Activated naive CD8-positive, alpha-beta T cell treated with anti-CD3 and anti-CD28 coated beads, Interleukin-2, amount 10 ng/mL, durations not matched to agents 7 days and 5 days (primary cell): ENCODE data around the gene TMEM158. TPM values are rescaled to one million over a fixed set of nuclear protein-coding genes. Genes with fewer than 3 reads are reported as not detected.

ENCODE experiments used
- ATAC-seq: fragments of 150-1000 bp; cut with Tn5 transposase; one replicate; pipeline ENCODE4 v1.10.0; 2021; ENCODE audit warnings: low read depth, moderate library complexity
- POLR2A ChIA-PET: fragments of 350-600 bp; sonication (Branson Sonifier 250); formaldehyde crosslinking; loops from one replicate; lab custom pipeline; 2021; ENCODE audit warnings: antibody characterized with exemption; lab: Charles Lee
- DNase-seq: peaks from one replicate; pipeline ENCODE4 v3.0.0; 2021
- H3K27ac Mint-ChIP-seq: one replicate; pipeline ENCODE4 v1.8.0; 2022; ENCODE audit warnings: mild to moderate bottlenecking, mixed read lengths
- H3K27me3 Mint-ChIP-seq: one replicate; pipeline ENCODE4 v1.8.0; 2022; ENCODE audit warnings: mild to moderate bottlenecking, moderate library complexity, mixed read lengths
- H3K36me3 Mint-ChIP-seq: one replicate; pipeline ENCODE4 v1.8.0; 2021; ENCODE audit warnings: mild to moderate bottlenecking, mixed read lengths
- H3K4me1 Mint-ChIP-seq: one replicate; pipeline ENCODE4 v1.8.0; 2021; ENCODE audit warnings: mixed read lengths
- H3K4me3 Mint-ChIP-seq: one replicate; pipeline ENCODE4 v1.8.0; 2022; ENCODE audit warnings: mild to moderate bottlenecking, moderate library complexity, mixed read lengths
- H3K9me3 Mint-ChIP-seq: one replicate; pipeline ENCODE4 v1.8.0; 2021; ENCODE audit warnings: mixed read lengths
- total RNA-seq, 2 experiments: library from RNA; stranded (reverse); gene quantifications; one replicate each; pipeline ENCODE4 v1.2.3, GENCODE V29; 2021

The TMEM158 gene
- total RNA-seq, 2 experiments from 2014 or later: not detected

- Mint-ChIP-seq H3K27me3 (peaks cover 1% of the 10 kb centered on the region), H3K4me1 (peaks cover 2% of the 10 kb centered on the region), H3K4me3 (no peak overlapping the region), H3K36me3 (no peaks in the 10 kb centered on the region), H3K27ac (no peak overlapping the region), H3K9me3 (no peaks in the 10 kb centered on the region)
- DNase-seq (no peak), ATAC-seq (no peak)
- POLR2A ChIA-PET: no interaction called here
Observed at GRCh38 chr3:45249391-45249790, 23.3 kb upstream of the TMEM158 start.

GRCh38 chr3:45246241-45246640 lies 20.2 kb upstream of the TMEM158 start:
- H3K27ac Mint-ChIP-seq: no peak overlapping the region
- H3K9me3 Mint-ChIP-seq: no peaks in the 10 kb centered on the region
- ATAC-seq: no peak
- peaks cover 1% of the 10 kb centered on the region for H3K27me3 Mint-ChIP-seq
- POLR2A ChIA-PET: no interaction called here
- no peak overlapping the region for H3K4me3 Mint-ChIP-seq
- no peak for DNase-seq
- H3K36me3 Mint-ChIP-seq: no peaks in the 10 kb centered on the region
- H3K4me1 Mint-ChIP-seq: no peaks in the 10 kb centered on the region

DNA sequence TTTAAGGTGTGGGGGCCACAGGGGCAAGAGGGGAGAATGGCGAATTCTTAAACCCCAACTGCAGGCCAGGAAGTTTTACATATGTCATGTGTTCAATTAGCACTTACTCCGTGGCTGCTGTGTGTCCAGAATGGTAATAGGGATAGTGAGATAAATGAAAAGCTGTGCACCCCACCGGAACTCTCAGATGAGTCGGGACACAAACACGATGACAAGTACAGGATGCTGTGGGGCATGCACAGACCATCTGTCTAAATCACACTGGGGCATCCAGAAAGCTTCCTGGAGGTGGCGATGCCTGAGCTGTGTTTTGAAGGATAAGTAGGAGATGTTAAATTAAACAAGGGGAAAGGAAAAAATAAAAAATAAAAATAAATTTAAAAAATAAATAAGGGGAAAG lies 18.3 kb upstream of the TMEM158 start:
- H3K9me3 Mint-ChIP-seq: no peaks in the 10 kb centered on the region
- H3K27me3 Mint-ChIP-seq: peaks cover 5% of the 10 kb centered on the region
- DNase-seq (no peak), ATAC-seq (no peak)
- H3K27ac Mint-ChIP-seq: no peak overlapping the region
- no peak overlapping the region for H3K4me3 Mint-ChIP-seq
- POLR2A ChIA-PET: no interaction called here
- no peaks in the 10 kb centered on the region for H3K36me3 Mint-ChIP-seq
- H3K4me1 Mint-ChIP-seq: no peaks in the 10 kb centered on the region

DNA sequence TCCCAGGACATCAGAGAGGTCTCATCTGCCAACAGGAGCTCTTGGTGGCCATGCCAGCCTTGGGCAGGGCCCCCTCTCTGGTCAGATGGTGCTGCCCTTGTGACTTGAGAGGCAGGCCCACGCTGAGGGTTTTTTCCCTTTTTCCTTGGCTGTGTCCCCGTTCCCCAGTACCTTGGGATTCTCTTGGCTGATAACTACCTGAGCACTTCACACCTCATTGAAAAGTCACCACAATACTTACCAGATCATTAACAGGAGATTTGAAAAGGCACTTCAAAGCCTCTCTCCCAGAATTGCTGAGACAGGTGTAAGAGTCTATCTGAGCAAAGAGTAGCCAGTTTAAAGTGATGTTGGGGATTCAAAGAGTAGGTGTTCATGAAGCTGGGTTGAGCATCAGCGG lies 15.1 kb upstream of the TMEM158 start:
- DNase-seq: no peak
- H3K4me3 Mint-ChIP-seq: no peak overlapping the region
- POLR2A ChIA-PET: no interaction called here
- H3K4me1 Mint-ChIP-seq: no peaks in the 10 kb centered on the region
- H3K36me3 Mint-ChIP-seq: no peaks in the 10 kb centered on the region
- H3K27ac Mint-ChIP-seq: no peak overlapping the region
- no peaks in the 10 kb centered on the region for H3K9me3 Mint-ChIP-seq
- no peak for ATAC-seq
- H3K27me3 Mint-ChIP-seq: peaks cover 6% of the 10 kb centered on the region

DNA sequence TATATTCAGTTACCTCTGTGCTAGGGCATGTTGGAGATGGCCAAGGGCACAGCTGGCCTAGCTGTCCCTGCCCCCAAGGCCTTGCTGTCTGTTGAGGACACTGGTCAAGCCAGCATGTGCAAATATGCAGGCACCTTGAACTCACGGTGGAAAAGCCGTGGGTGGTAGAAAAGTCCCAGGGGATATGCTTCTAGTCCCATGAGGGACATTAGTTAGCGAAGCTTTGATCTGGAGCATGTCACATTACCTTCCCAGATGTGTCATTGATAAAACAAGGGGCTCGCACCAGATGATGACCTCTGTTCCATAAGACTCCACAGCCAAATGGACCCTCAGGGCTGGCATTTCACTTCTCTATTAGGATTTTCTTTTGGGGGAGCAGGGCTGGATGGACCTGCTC lies 14.2 kb upstream of the TMEM158 start:
- ATAC-seq (no peak), DNase-seq (no peak)
- H3K9me3 Mint-ChIP-seq: peaks cover 5% of the 10 kb centered on the region
- H3K4me3 Mint-ChIP-seq: no peak overlapping the region
- no peaks in the 10 kb centered on the region for H3K36me3 Mint-ChIP-seq
- no peak overlapping the region for H3K27ac Mint-ChIP-seq
- no peaks in the 10 kb centered on the region for H3K4me1 Mint-ChIP-seq
- peaks cover 9% of the 10 kb centered on the region for H3K27me3 Mint-ChIP-seq
- POLR2A ChIA-PET: no interaction called here

GRCh38 chr3:45239254-45239653 lies 13.2 kb upstream of the TMEM158 start:
- H3K4me3 Mint-ChIP-seq: no peak overlapping the region

GRCh38 chr3:45236964-45237363 lies 10.9 kb upstream of the TMEM158 start:
- POLR2A ChIA-PET: no interaction called here
- H3K27me3 Mint-ChIP-seq: peaks cover 20% of the 10 kb centered on the region
- no peak for ATAC-seq

More at GRCh38 chr3:45239254-45239653, 13.2 kb upstream of the TMEM158 start:
- no peak overlapping the region for H3K27ac Mint-ChIP-seq
- H3K9me3 Mint-ChIP-seq: peaks cover 7% of the 10 kb centered on the region
- H3K27me3 Mint-ChIP-seq: peaks cover 9% of the 10 kb centered on the region
- POLR2A ChIA-PET: no interaction called here
- DNase-seq (no peak), ATAC-seq (no peak)
- peaks cover 5% of the 10 kb centered on the region for H3K4me1 Mint-ChIP-seq
- no peaks in the 10 kb centered on the region for H3K36me3 Mint-ChIP-seq

GRCh38 chr3:45235409-45235808 lies 9.3 kb upstream of the TMEM158 start:
- ATAC-seq: no peak
- Mint-ChIP-seq H3K4me3 (no peak overlapping the region), H3K27ac (no peak overlapping the region), H3K4me1 (peaks cover 8% of the 10 kb centered on the region), H3K36me3 (no peaks in the 10 kb centered on the region), H3K27me3 (peaks cover 27% of the 10 kb centered on the region), H3K9me3 (peaks cover 7% of the 10 kb centered on the region)
- no peak for DNase-seq
- POLR2A ChIA-PET: interaction anchor here (1.1 kb wide), 1 partner anchor 11 kb away, joined by 3 read pairs; no protein-coding TSS in a partner anchor

More at GRCh38 chr3:45236964-45237363, 10.9 kb upstream of the TMEM158 start:
- Mint-ChIP-seq H3K27ac (no peak overlapping the region), H3K36me3 (no peaks in the 10 kb centered on the region), H3K4me1 (peaks cover 8% of the 10 kb centered on the region), H3K9me3 (peaks cover 7% of the 10 kb centered on the region), H3K4me3 (no peak overlapping the region)
- DNase-seq: no peak

DNA sequence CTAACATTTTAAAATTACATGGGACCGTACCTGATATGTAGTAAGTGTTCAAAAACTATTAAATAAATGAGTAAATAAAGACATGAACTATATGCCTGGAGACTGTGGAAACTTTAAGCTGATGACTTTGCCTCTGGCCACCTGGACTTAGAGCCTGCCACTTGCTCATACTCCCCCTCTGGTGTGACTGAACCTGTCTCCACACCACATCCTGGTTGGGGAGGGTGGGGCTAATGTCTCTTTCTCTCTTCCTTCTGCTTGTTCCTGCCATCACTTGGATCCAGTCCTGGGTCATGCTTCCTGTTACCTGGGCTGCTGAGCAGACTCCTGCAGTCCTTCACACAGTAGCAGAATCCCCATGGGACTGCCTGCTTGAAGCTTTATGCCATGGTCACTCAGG lies 8.2 kb upstream of the TMEM158 start:
- Mint-ChIP-seq H3K27ac (no peak overlapping the region), H3K27me3 (peaks cover 37% of the 10 kb centered on the region), H3K4me3 (no peak overlapping the region), H3K9me3 (peaks cover 7% of the 10 kb centered on the region), H3K36me3 (no peaks in the 10 kb centered on the region), H3K4me1 (peaks cover 8% of the 10 kb centered on the region)
- ATAC-seq: peak; percentile 66
- DNase-seq: no peak
- POLR2A ChIA-PET: interaction anchor here (0.6 to 1.1 kb wide), 2 partner anchors 9 to 13 kb away, joined by 3 read pairs; no protein-coding TSS in a partner anchor

GRCh38 chr3:45232521-45232920 lies 6.4 kb upstream of the TMEM158 start:
- ATAC-seq (no peak), DNase-seq (no peak)
- peaks cover 8% of the 10 kb centered on the region for H3K4me1 Mint-ChIP-seq
- no peak overlapping the region for H3K4me3 Mint-ChIP-seq
- peaks cover 52% of the 10 kb centered on the region for H3K27me3 Mint-ChIP-seq
- no peaks in the 10 kb centered on the region for H3K36me3 Mint-ChIP-seq
- H3K27ac Mint-ChIP-seq: no peak overlapping the region
- POLR2A ChIA-PET: no interaction called here
- peaks cover 7% of the 10 kb centered on the region for H3K9me3 Mint-ChIP-seq

DNA sequence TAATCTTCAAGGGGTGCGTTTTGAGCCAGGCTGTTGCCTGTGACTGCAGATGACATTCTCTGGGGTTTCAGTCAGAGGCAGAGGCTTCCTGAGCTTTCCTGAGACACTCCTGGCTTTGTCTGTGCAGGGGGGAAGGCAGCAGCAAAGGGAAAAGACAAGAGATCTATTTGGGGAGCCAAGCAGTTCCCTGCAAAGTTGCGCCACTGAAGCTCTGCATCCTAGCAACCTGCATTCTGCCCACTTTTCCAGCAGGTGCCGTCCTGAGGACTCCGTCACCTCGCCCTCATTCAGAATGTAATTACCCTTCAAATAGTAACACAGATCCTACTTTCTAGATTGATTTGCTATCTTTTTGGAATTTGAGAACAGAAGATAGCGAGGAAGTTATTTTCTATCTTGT lies 1.9 kb upstream of the TMEM158 start:
- Mint-ChIP-seq H3K27me3 (peaks cover 75% of the 10 kb centered on the region), H3K9me3 (no peaks in the 10 kb centered on the region), H3K4me3 (no peak overlapping the region), H3K36me3 (no peaks in the 10 kb centered on the region), H3K27ac (no peak overlapping the region), H3K4me1 (peaks cover 9% of the 10 kb centered on the region)
- DNase-seq (no peak), ATAC-seq (no peak)
- POLR2A ChIA-PET: no interaction called here

DNA sequence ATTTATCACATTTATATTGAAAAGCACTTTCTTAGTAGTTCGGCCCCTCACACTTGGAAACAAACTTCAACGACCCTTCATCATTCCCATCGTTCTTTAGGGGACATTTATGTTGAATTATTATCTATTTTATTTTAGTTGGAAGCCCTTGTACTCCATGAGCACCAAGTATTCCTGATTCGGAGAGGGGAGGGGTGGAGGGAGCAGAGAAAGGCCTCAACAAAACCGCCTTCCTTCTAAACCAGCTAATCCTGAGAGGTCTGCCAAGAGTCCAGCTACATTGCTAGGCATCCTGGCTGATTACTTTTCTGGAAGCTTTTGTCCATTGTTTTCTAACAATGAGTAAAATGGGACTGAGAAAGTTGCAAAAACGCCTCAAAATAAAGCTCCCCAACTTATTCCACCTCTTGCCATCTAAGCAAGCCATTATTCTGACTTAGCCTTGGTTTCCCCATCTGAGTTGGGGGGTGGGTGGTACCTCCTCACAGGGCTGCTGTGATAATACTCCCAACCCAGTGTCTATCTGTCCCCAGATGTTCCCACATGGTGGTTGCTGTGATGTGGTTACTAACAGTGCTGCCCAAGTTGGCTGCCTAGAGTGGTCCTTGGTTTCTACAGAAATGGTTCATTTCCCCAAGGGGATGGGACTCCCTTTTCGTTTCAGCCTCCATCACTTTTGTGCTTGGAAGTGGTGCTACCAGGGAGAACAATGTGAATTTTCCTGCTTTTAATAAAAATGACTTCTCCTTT lies 1.2 kb upstream of the TMEM158 start:
- H3K27me3 Mint-ChIP-seq: peaks cover 79% of the 10 kb centered on the region
- ATAC-seq (no peak), DNase-seq (no peak)
- H3K4me3 Mint-ChIP-seq: peak overlapping the region; percentile 57
- no peaks in the 10 kb centered on the region for H3K9me3 Mint-ChIP-seq
- peaks cover 9% of the 10 kb centered on the region for H3K4me1 Mint-ChIP-seq
- no peak overlapping the region for H3K27ac Mint-ChIP-seq
- POLR2A ChIA-PET: no interaction called here
- no peaks in the 10 kb centered on the region for H3K36me3 Mint-ChIP-seq

DNA sequence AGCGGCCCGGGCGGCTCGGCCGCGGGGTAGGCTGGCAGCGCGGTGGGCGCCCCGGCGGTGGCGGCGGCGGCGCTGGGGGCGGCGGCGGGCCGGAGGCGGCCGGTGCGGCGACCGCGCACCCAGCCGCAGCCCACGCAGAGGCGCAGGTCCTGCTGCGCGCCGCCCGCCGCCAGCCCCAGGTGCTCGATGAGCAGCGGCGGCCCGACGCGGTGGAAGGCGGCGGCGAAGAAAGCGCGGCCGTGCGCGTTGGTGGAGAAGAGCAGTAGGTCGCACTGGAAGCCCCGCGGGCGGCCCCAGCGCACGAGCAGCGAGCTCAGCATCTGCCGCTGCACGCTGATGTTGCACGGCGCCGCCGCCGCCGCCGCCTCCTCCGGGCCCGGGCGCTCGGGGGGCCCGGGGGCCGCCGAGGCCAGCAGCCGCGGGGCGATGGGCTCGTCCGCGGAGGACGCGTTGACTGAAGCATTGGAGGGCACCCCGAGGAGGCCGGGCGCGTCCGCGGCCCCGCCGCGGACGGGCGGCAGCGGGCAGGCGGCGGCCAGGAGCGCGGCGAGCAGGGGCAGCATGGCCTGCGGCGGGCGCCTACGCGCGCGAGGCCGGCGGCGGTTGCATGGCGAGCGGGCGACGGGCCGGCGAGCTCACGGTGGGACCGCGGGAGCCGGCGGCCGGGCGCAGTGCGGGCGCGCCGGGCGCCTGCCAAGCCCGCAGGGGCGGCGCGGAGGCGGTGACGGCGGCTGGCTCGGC lies 452 bp downstream of the TMEM158 start:
- H3K36me3 Mint-ChIP-seq: no peaks in the 10 kb centered on the region
- POLR2A ChIA-PET: interaction anchor here (1.1 kb wide), 1 partner anchor 9 kb away, joined by 3 read pairs; no protein-coding TSS in a partner anchor
- peaks cover 9% of the 10 kb centered on the region for H3K4me1 Mint-ChIP-seq
- ATAC-seq (peak; percentile 43), DNase-seq (peak; percentile 68)
- H3K27ac Mint-ChIP-seq: no peak overlapping the region
- peak overlapping the region; percentile 43 for H3K4me3 Mint-ChIP-seq
- no peaks in the 10 kb centered on the region for H3K9me3 Mint-ChIP-seq
- H3K27me3 Mint-ChIP-seq: peaks cover 83% of the 10 kb centered on the region
